ENCODE results near the gene TOGARAM1.

Gene TOGARAM1, protein sequence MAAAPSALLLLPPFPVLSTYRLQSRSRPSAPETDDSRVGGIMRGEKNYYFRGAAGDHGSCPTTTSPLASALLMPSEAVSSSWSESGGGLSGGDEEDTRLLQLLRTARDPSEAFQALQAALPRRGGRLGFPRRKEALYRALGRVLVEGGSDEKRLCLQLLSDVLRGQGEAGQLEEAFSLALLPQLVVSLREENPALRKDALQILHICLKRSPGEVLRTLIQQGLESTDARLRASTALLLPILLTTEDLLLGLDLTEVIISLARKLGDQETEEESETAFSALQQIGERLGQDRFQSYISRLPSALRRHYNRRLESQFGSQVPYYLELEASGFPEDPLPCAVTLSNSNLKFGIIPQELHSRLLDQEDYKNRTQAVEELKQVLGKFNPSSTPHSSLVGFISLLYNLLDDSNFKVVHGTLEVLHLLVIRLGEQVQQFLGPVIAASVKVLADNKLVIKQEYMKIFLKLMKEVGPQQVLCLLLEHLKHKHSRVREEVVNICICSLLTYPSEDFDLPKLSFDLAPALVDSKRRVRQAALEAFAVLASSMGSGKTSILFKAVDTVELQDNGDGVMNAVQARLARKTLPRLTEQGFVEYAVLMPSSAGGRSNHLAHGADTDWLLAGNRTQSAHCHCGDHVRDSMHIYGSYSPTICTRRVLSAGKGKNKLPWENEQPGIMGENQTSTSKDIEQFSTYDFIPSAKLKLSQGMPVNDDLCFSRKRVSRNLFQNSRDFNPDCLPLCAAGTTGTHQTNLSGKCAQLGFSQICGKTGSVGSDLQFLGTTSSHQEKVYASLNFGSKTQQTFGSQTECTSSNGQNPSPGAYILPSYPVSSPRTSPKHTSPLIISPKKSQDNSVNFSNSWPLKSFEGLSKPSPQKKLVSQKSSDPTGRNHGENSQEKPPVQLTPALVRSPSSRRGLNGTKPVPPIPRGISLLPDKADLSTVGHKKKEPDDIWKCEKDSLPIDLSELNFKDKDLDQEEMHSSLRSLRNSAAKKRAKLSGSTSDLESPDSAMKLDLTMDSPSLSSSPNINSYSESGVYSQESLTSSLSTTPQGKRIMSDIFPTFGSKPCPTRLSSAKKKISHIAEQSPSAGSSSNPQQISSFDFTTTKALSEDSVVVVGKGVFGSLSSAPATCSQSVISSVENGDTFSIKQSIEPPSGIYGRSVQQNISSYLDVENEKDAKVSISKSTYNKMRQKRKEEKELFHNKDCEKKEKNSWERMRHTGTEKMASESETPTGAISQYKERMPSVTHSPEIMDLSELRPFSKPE (N-terminal part only)

DNA sequence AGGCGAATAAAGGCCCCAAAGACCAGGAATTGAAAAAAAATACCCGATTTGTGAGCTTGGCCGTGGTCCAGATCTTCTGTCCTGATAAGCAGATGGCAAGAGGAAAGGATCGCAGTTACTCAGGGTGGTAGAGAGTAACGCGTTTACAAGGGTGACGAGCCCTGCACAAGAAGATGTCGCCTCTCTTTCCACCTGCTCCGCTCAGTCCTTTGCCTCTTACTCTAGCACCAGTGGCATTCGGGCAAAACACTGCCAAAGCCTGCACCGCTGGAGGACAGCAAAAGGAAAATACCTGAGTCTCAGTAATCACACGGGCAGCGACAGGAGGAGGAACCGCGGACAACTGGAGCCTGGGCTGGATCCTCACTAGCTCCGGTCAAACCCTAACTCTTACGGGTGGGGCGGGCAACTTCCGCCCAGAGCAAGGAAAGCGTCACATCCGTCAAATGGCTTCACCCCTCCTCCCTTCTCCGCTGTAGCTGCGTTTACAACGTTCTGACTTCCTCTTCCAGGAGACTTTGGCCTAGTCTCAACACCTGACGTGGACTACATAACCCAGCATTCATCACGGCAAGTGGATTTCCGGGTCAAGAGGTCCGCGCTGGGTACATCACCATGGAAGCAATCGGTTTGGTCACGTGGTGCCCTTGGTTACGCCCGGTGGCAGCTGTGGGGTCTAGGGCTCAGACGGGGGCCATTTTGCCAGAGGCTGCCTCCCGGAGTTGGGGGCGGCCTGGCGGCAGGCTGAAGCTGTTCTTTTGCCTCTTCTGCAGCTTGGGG, at the start of gene TOGARAM1, which contains the start of gene KLHL28:
Gene TOGARAM1 (plus strand): TSS at position 637 of the 780 bp plus-strand sequence. CDS start 232 bp downstream, outside the sequence.
Gene KLHL28 (minus strand): TSS at position 394 of the 780 bp plus-strand sequence. CDS start 16,019 bp downstream, outside the sequence.
- peak; percentile 99 for DNase-seq

- no peak for DNase-seq
These were observed 47.1 kb upstream of the TOGARAM1 start for GRCh38 chr14:44914849-44915248.

GRCh38 chr14:44928793-44929192, 33.2 kb upstream of the TOGARAM1 start:
- DNase-seq: no peak

DNA sequence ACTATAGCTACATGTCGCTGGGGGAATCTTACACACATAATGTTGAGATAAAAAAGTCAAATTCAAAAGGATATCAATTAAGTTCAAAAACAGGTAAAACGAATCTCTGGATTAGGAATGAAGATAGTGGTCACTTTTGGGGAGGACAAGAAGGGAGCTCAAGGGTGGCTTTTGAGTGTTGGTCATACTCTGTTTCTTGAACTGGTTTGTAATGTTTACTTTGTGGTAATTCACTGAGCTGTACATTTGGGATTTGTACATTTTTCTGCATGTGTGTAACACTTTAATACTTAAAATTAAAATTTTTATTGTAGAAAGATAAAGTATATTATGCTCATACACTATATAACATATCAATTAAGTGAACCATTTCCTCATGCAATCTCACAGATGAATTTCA, 26.8 kb upstream of the TOGARAM1 start:
- no peak for DNase-seq

DNA sequence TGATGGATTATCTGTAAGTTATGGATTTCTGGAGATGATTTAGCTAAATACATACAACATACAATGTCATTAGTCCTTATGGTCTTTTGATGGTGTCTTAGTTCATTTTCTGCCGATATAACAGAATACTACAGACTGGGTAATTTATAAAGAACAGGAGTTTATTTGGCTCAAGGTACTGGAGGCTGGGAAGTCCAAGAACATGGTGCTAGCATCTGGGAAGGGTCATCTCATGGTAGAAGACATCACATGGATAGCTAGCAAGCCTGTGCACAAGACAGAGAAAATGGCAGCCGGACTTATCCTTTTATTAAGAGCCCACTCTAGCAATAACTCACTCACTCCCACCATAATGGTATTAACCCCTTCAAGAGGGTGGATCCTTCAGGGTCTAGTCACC, 24.4 kb upstream of the TOGARAM1 start:
- no peak for DNase-seq

DNA sequence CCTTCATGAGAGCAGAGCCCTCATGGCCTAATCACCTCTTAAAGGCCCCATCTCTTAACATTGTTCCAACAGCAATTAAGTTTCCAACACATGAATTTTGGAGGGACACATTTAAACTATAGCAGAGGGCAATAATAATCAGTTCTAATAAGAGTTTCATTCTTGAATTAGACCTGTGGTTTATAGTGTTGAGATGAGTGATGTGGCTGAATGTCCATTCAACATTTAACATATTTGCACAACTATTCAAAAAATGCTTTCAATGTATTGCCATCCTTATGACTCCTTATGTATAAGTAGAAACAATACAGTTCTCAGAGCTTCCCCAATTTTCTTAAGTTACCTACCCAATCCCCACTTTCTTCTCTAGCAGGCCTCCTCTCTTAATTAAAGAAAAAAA, 21.8 kb upstream of the TOGARAM1 start:
- DNase-seq: no peak

GRCh38 chr14:44940944-44941343, 21.0 kb upstream of the TOGARAM1 start:
- DNase-seq: no peak

DNA sequence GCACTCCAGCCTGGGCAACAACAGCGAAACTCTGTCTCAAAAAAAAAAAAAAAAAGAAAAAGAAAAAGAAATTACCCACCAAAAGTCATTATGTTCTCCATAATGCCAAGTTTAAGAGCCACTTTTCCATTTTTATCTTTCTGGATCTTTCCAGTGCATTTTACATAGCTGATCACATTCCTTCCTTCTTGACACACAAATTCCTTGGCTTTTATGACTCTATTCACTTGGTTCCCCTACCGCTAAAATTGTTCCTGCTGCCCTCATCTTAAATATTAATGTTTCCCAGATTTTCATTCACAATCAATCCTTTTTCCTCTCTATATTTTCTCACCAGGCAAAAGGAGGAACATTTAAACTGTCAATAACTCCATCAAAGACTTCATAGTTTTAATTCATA, 20.4 kb upstream of the TOGARAM1 start:
- no peak for DNase-seq

DNA sequence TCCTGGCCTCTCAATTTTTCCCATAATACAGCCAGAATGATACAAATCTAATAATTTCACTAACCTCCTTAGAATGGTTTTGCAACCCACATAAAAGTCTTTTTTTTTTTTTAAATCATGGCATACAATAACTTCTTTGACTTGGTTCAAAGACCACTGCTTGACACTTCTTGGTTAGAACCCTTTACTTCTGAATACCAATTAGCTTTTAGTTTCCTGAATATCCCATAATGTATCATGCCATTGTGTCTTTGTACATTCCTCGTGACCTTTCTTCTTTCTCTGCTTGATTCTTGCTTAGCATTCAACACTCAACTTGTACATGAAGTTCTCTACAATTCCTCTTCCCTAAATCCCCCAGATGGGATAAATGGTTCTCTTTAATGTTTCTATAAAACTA, 19.6 kb upstream of the TOGARAM1 start:
- DNase-seq: no peak

GRCh38 chr14:44944107-44944506, 17.9 kb upstream of the TOGARAM1 start:
- DNase-seq: no peak

GRCh38 chr14:44945264-44945663, 16.7 kb upstream of the TOGARAM1 start:
- no peak for DNase-seq

- DNase-seq: no peak
These were observed 10.9 kb upstream of the TOGARAM1 start for GRCh38 chr14:44951051-44951450.

DNA sequence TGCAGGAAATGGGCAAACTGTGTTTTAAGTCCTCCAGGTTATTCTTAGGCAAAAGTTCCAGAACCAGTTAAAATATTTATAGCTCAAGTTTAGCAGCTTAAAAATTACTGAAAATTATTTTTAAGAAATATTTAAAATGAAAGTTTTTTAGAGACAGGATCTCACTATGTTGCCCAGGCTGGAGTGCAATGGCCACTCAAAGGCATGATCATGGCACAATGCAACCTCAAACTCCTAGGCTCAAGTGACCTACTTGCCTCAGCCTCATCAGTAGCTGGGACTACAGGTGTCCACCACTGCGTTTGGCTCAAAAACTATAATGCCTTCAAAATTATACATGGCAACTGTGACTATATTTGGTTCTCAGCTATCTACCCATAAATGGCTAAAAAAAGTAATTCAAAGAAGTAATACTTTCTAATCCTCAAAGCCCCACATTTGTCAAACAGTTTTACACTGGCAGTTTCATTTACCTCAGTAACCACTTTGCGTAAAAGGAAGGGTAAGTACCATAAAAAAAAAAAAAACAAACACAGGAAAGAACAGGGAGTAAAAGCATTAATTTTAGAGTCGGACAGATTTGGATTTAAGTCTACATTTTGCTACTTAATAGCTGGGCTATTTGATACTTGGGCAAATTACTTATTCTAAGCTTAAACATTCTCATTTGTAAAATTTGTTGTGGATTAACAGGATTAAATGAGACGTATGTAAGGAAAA, 9.4 kb upstream of the TOGARAM1 start:
- no peak for DNase-seq

DNA sequence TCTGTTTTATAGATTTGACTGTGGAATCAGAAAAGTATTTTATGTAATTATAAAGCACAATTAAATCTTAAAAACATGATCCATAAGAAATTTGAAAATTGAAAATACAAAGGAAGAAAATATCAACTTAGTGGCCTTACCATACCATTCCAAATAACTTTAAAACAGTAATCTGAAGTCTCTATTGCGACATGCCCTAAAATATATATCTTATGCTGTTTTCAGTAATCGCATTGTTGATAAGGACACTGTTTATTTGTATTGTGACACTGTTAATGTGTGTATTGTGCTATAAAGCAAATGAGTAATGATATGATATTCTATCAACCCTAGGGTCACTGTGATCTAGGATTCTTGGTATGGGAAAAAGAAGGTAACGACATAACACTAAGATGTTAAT, 7.2 kb upstream of the TOGARAM1 start:
- DNase-seq: no peak

GRCh38 chr14:44955528-44955927, 6.5 kb upstream of the TOGARAM1 start:
- no peak for DNase-seq

GRCh38 chr14:44956866-44957265, 5.1 kb upstream of the TOGARAM1 start:
- no peak for DNase-seq

DNA sequence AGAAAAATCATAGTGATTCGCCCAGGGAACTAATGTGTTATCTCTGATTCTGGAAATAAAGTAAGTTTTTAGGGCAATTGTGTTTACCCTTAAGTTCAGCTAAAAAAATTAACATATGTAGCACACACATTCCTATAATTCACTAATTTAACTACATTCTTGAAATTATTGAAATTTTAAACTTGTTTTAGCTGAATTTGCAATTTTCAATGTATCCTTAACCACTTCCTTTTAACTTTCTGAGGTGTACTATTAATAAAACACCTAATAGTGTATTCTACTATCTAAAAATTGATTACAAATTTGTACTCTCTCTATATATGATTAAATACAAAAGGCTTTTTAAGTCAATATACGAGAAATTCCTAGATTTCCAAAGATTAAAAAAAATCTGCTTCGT, 2.5 kb upstream of the TOGARAM1 start:
- no peak for DNase-seq

- DNase-seq: no peak
These were observed 1.8 kb upstream of the TOGARAM1 start for GRCh38 chr14:44960146-44960545.

- no peak for DNase-seq
These were observed 1.3 kb upstream of the TOGARAM1 start for GRCh38 chr14:44960646-44961045.

- peak in 1 of 2 experiments; percentile 33 for DNase-seq
These were observed 838 bp upstream of the TOGARAM1 start for GRCh38 chr14:44961151-44961553.

GRCh38 chr14:44962334-44963043, 499 bp downstream of the TOGARAM1 start:
- DNase-seq: peak in 1 of 2 experiments; percentile 48

All from SHP77 (cell line).